A673 (cell line): ENCODE measurements around the gene ZSCAN5A. TPM values are rescaled to one million over a fixed set of nuclear protein-coding genes. Genes with fewer than 3 reads are reported as not detected.
"Not testable (repeated sequence)": the region's sequence is repeated elsewhere in the genome, so short reads cannot be mapped to it uniquely, and the experiment has no call there.

Experiments
- BruUV-seq: library from RNA; stranded (reverse); fragments of 400-500 nt; replicated peaks from 2 replicates; lab custom pipeline; 2021; lab: Mats Ljungman, UMichigan
- CTCF ChIA-PET: fragments of 300-600 bp; sonication (Branson Sonifier 250); formaldehyde crosslinking; loops from one replicate; lab custom pipeline; 2022; ENCODE audit warnings: antibody characterized with exemption; lab: Charles Lee
- POLR2A ChIA-PET: fragments of 300-600 bp; sonication (Branson Sonifier 250); formaldehyde crosslinking; loops from one replicate; lab custom pipeline; 2022; ENCODE audit warnings: antibody characterized with exemption; ENCODE audit not compliant: low non-redundant PET; lab: Charles Lee
- DNase-seq: peaks from one replicate; pipeline ENCODE4 v3.0.0-alpha.2; 2015; ENCODE audit warnings: low spot score
- H3K27ac ChIP-seq: fragments of 200-600 bp; sonication (generic); 2 replicates; pipeline ENCODE4 v1.5.1; 2016; ENCODE audit warnings: mixed run types, low read depth, mild to moderate bottlenecking, mixed read lengths, antibody characterized with exemption, low read length; ENCODE audit not compliant: poor library complexity, severe bottlenecking
- H3K27me3 ChIP-seq: fragments of 200-600 bp; sonication (generic); replicated peaks from 2 replicates; pipeline ENCODE4 v1.6.1; 2017; ENCODE audit warnings: mixed run types, low read depth, mild to moderate bottlenecking, mixed read lengths, antibody characterized with exemption, low read length; ENCODE audit not compliant: insufficient read depth, poor library complexity
- H3K36me3 ChIP-seq: fragments of 200-600 bp; sonication (generic); 2 replicates; pipeline ENCODE4 v1.6.1; 2016; ENCODE audit warnings: mixed run types, mild to moderate bottlenecking, mixed read lengths, antibody characterized with exemption, low read length; ENCODE audit not compliant: insufficient read depth, poor library complexity, severe bottlenecking
- H3K4me1 ChIP-seq: fragments of 200-600 bp; sonication (generic); 2 replicates; pipeline ENCODE4 v1.6.1; 2017; ENCODE audit warnings: mixed run types, mild to moderate bottlenecking, mixed read lengths, antibody characterized with exemption, low read length; ENCODE audit not compliant: insufficient read depth, poor library complexity, severe bottlenecking
- H3K4me3 ChIP-seq: fragments of 200-600 bp; sonication (generic); 2 replicates; pipeline ENCODE4 v1.5.1; 2016; ENCODE audit warnings: low read depth, mixed run types, mild to moderate bottlenecking, mixed read lengths, low read length; ENCODE audit not compliant: poor library complexity, severe bottlenecking
- H3K9me3 ChIP-seq: fragments of 200-600 bp; sonication (generic); 2 replicates; pipeline ENCODE4 v1.6.1; 2016; ENCODE audit warnings: mixed run types, low read depth, mild to moderate bottlenecking, mixed read lengths, antibody characterized with exemption, low read length; ENCODE audit not compliant: poor library complexity, severe bottlenecking
- CTCF ChIP-seq: fragments of 300-800, 200-600 bp; sonication (generic); conservative IDR thresholded peaks from 2 replicates; pipeline ENCODE4 v1.5.1; 2017; ENCODE audit warnings: low read depth, mild to moderate bottlenecking, antibody characterized with exemption, low read length, moderate library complexity, mixed read lengths
- EZH2 ChIP-seq: fragments of 200-600 bp; sonication (generic); IDR thresholded peaks from 2 replicates; pipeline ENCODE4 v1.6.1; 2017; ENCODE audit warnings: borderline replicate concordance, low read depth, mild to moderate bottlenecking, mixed read lengths, antibody characterized with exemption, low read length; ENCODE audit not compliant: poor library complexity, severe bottlenecking
- intact Hi-C: fragments of 100-400 bp; cut with micrococcal nuclease; formaldehyde crosslinking; loops from one replicate; pipeline ENCODE4 v1.10.0; 2022; ENCODE audit not compliant: unreplicated experiment
- total RNA-seq: library from RNA; stranded (reverse); gene quantifications from 2 replicates; pipeline ENCODE4 v1.2.3, GENCODE V29; 2021

Gene ZSCAN5A
- total RNA-seq, 1 experiment from 2014 or later: 18.8 TPM

GRCh38 chr19:56335371-56335770, 20.7 kb upstream of the ZSCAN5A start:
- DNase-seq, CTCF ChIA-PET, H3K4me3 ChIP-seq, H3K36me3 ChIP-seq, H3K9me3 ChIP-seq, H3K4me1 ChIP-seq, H3K27ac ChIP-seq, POLR2A ChIA-PET, intact Hi-C loops, H3K27me3 ChIP-seq, BruUV-seq: not testable (repeated sequence)

GRCh38 chr19:56333506-56333905, 18.9 kb upstream of the ZSCAN5A start:
- CTCF ChIA-PET: interaction anchor here (0.5 to 1.7 kb wide), 22 partner anchors 11 to 941 kb away, joined by 3 to 92 read pairs (median 4); partner anchors contain the start of genes ZNF787 and ZSCAN5A

GRCh38 chr19:56332695-56333094, 18.1 kb upstream of the ZSCAN5A start:
- POLR2A ChIA-PET: no interaction called here

More at GRCh38 chr19:56333506-56333905, 18.9 kb upstream of the ZSCAN5A start:
- no peaks in the 10 kb centered on the region for H3K9me3 ChIP-seq
- intact Hi-C loops: loop anchor here (2.0 kb wide), 3 partner anchors 79 to 267 kb away; no protein-coding TSS in a partner anchor
- no peak overlapping the region for H3K27ac ChIP-seq
- H3K27me3 ChIP-seq: no peaks in the 10 kb centered on the region
- no TSS peak for BruUV-seq
- TF ChIP-seq EZH2 (no peak), CTCF (peak; percentile 80)
- no peaks in the 10 kb centered on the region for H3K4me1 ChIP-seq
- DNase-seq: peak; percentile 73
- no peak overlapping the region for H3K4me3 ChIP-seq
- H3K36me3 ChIP-seq: no peaks in the 10 kb centered on the region
- POLR2A ChIA-PET: no interaction called here

More at GRCh38 chr19:56332695-56333094, 18.1 kb upstream of the ZSCAN5A start:
- no peaks in the 10 kb centered on the region for H3K36me3 ChIP-seq
- CTCF ChIA-PET: interaction anchor here (0.6 to 1.7 kb wide), 10 partner anchors 23 to 773 kb away, joined by 3 to 92 read pairs (median 6); no protein-coding TSS in a partner anchor
- no peak overlapping the region for H3K4me3 ChIP-seq
- intact Hi-C loops: loop anchor here (2.0 kb wide), 3 partner anchors 78 to 266 kb away; no protein-coding TSS in a partner anchor
- no peaks in the 10 kb centered on the region for H3K27me3 ChIP-seq
- no peak for TF ChIP-seq CTCF
- no peak for TF ChIP-seq EZH2
- H3K4me1 ChIP-seq: no peaks in the 10 kb centered on the region
- BruUV-seq: no TSS peak
- DNase-seq: no peak
- H3K9me3 ChIP-seq: no peaks in the 10 kb centered on the region
- H3K27ac ChIP-seq: no peak overlapping the region
